GM21447 (cell line): ENCODE results near the gene MACF1.

Experiments
- ATAC-seq: cut with Tn5 transposase; IDR thresholded peaks from one replicate; pipeline ENCODE4 v1.9.1; 2021; ENCODE audit not compliant: unreplicated experiment

Gene MACF1

DNA sequence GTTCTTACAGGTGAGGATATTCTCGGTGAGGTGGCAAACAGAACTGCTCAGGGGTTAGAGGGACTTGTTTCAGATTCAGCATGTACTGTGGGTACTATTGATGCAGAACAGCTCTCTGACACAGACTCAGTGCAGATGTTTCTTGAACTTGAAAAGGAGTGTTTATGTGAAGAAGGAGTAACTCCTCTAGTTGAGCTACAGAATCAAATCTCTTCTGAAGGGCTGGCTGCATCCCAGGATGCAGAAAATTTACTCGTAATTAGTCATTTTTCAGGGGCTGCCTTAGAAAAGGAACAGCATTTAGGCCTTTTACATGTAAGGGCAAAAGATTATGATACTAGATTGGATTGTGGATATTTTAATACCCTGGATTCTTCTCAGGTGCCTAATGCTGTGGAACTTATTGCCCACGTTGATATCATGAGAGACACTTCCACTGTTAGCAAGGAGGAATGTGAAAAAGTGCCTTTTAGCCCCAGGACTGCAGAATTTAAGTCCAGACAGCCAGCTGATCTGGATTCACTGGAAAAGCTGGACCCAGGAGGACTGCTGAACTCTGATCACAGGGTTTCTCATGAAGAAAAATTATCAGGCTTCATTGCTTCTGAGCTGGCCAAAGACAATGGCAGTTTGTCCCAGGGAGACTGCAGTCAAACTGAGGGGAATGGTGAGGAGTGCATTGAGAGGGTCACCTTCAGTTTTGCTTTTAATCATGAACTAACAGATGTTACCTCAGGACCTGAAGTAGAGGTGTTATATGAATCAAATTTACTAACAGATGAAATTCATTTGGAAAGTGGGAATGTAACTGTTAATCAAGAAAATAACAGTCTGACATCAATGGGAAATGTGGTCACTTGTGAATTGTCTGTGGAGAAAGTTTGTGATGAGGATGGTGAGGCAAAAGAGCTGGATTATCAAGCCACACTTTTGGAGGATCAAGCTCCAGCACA is 207.3 kb downstream of the MACF1 start:
- no peak for ATAC-seq

DNA sequence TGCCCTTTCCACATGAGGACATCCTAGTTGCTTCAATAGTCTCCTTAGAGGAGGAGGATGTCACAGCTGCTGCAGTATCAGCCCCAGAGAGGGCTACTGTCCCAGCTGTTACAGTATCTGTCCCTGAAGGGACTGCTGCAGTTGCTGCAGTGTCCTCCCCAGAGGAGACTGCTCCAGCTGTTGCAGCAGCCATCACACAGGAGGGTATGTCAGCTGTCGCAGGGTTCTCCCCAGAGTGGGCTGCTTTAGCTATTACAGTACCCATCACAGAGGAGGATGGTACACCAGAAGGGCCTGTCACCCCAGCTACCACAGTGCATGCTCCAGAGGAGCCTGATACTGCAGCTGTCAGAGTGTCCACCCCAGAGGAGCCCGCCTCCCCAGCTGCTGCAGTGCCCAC is 208.4 kb downstream of the MACF1 start:
- ATAC-seq: no peak

DNA sequence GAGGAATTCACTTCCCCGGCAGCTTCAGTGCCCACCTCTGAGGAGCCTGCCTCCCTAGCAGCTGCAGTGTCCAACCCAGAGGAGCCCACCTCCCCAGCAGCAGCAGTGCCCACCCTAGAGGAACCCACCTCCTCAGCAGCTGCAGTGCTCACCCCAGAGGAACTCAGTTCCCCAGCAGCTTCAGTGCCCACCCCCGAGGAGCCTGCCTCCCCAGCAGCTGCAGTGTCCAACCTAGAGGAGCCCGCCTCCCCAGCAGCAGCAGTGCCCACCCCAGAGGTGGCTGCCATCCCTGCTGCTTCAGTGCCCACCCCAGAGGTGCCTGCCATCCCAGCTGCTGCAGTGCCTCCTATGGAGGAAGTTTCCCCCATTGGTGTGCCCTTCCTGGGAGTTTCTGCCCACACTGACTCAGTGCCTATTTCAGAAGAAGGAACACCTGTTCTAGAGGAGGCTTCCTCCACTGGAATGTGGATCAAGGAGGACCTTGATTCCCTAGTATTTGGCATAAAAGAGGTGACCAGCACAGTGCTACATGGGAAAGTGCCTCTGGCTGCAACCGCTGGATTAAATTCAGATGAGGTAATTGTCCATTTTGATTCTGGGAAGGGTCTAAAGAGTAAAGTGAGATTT is 209.5 kb downstream of the MACF1 start:
- ATAC-seq: no peak

DNA sequence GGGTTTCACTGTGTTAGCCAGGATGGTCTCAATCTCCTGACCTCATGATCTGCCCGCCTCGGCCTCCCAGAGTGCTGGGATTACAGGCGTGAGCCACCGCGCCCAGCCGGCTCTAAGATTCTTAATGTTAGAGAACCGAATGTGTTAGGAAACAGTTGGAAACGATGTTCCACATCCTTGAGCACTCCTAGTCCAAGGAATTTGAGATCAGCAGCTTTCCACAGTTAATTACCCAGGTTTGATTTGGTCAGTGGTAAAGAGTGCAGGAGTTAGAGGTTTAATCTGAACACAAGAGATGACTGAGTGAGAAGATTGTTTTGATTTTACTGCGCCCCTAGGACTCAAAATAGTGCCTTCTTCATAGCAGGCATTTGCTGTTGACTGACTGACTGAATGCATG is 211.1 kb downstream of the MACF1 start:
- no peak for ATAC-seq

DNA sequence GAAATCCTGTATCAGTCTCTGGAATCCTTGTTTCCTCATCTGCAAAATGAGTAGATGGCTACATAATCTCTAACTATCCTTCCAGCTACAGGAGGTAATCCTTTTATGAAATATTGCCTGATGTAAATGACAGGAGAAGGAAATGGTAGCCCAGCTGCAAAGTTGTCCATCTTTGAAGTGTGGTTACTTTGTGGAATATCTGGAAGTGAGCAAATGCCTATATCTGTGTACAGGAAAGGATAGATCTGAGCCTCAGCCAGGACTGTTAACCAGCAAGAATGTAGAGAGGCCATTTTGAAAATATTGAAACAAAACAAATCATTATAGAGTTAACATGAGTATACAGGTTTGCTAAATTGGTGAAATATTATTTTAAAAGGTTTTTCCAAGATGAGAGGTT is 212.1 kb downstream of the MACF1 start:
- no peak for ATAC-seq

DNA sequence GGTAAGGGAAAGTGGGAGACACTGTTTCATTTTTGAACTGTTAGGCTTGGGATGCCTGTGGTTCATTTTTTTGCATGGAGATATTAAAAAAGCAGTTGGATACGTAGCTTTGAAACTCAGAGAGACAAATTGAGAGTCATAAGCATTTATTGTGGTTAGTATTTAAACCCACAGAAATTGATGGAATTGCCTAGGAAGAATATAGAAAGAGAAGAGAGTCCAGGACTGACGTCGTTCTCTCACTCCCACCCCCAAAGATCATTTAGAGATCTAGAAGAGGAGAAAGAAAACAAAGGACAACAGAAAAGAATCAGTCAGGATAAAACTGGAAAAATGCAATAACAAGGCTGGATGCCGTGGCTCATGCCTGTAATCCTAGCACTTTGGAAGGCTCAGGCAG is 213.7 kb downstream of the MACF1 start:
- no peak for ATAC-seq

DNA sequence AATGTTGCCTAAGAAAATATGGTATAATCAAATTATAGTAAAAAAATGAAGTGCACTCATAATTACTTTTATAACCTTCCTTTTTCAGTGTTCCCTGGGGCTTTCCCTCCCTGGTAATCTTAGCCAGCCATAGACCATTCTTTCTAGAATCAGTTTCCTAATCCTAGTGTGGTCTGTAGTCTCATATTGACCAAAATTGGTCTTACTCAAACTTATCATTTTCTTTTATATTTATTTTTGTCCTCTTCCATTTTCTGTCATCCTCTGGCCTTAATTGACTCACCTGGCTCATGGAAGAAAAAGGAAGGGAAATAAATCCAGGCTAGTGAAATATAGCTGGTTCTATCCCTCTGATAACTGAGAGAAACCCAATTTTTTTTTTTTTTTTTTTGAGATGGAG is 216.0 kb downstream of the MACF1 start:
- ATAC-seq: no peak

DNA sequence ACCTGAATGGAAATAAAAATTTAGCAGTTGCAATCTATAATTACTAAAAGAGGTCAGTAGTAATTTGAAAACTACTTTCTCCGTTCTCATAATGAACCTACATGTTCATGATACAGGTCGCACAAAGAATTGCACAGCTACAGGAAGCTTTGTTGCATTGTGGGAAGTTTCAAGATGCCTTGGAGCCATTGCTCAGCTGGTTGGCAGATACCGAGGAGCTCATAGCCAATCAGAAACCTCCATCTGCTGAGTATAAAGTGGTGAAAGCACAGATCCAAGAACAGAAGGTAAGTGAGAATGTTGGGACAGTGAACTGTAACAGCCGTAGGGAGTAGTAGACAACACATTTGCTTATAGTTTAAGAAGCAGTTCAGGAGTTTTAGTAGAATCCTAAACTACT is 218.1 kb downstream of the MACF1 start:
- ATAC-seq: no peak

DNA sequence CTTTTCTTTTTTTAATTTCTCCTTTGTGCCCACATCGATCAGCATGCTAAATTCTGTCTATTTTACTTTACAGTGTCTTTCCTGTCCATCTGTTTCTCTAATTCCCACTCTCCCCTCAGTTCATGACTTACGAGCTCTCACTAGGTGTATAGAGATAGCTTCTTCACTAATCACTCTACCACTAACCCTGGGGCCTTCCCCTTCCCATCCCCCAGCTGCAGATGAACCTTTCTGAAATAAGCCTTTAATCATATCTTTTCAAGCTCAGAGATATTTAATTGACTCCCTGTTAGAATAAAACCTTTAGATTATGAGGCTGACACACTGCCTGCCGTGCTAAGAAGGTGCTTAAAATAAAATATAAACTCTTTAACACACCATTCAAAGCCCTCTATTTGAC is 220.7 kb downstream of the MACF1 start:
- no peak for ATAC-seq

DNA sequence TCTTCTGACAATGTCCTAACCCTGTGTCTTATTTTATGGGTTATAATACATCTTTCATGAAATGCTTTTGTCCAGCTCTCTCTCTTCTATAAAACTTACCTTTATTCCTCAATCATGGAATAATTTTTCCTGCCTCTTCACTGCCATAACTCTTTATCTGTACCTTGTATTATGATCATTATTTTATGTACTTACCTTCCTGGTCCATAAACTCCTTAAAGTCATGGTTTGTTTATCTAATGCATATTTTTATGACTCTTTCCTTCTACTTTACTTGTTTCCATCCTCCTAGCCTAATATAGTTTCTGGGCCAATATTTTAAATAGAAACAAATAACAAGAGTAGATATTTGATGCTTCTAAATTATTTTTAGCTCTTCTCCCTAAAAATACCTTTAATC is 221.1 kb downstream of the MACF1 start:
- ATAC-seq: no peak

DNA sequence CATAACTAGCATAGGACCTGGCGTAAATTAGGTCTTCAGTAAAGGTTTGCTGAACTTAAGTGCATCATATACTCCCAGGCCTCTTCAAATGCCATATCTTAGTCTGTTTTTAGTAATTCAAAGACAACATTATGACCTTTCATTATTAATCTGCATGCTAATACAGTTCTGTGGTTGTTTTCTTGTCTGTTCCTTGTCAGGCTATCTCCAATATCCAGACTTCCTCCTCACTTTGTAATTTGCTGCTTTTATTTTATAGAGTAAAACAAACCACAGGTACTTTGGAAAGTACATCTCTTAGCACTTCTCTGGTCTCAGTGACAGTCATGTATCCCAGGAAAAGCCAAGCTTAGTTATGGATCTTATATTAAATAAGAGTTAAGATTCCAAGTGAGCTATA is 221.9 kb downstream of the MACF1 start:
- ATAC-seq: no peak

DNA sequence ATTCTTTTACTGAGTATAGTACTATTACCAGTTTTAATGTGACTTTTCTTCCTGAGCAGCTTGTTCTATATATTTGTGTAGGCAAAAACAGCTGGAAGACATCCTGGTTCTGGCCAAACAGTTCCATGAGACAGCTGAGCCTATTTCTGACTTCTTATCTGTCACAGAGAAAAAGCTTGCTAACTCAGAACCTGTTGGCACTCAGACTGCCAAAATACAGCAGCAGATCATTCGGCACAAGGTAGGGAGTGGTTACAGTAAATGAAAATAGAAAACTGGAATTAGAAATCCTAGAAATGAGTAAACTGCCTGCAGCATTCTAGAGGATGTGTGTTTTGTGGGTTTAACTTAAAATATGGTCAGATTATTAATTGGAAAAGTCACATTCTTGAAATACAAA is 222.9 kb downstream of the MACF1 start:
- ATAC-seq: no peak

DNA sequence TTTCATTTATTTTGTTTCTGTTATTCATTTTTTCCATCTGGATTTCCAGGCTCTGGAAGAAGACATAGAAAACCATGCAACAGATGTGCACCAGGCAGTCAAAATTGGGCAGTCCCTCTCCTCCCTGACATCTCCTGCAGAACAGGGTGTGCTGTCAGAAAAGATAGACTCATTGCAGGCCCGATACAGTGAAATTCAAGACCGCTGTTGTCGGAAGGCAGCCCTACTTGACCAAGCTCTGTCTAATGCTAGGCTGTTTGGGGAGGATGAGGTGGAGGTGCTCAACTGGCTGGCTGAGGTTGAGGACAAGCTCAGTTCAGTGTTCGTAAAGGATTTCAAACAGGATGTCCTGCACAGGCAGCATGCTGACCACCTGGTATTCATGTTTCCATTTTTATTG is 223.4 kb downstream of the MACF1 start:
- ATAC-seq: no peak

DNA sequence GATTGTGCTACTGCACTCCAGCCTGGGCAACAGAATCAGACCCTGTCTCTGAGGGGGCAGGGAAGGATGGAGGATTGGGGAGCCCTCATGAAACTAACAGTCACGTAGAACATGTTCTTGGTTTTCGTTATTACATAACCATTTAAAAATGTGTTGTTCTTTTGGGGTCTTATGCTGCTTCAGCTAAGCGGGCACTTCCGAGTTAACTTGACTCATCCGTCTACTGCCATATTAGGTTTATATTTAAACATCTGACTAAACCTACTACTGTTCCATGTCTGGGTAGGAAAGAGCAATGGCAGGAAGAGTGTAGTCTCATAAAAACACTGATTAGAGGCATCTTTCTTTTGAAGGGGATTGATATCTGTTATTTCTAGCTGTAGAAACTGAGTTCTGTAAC is 227.4 kb downstream of the MACF1 start:
- ATAC-seq: no peak

DNA sequence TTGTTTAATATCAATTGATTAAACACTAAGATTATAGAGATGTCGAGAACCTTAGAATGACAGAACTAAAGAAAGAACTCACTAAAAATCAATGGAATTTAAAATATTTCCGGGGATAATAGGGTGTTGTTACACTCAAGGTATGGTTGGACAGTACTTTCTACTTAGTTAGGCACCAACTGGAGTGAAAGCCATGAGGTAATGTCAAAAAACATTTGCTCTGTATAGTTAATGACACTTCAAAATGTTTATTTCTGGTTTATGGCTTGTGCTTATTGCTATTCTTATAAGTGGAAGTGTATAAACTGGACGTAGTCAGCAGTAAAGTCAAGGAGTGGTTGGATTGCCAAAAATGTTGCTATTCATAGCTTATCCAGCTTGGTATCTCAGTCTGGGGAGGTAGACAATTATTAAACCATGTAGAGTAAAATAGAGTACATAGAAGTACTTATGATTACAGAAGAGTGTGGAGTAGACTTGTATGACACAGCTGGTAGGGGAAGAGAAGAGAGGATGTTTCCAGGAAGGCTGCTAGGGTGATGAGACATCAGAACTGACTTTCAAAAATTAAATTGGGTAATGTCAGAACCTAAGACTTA is 230.4 kb downstream of the MACF1 start:
- no peak for ATAC-seq

DNA sequence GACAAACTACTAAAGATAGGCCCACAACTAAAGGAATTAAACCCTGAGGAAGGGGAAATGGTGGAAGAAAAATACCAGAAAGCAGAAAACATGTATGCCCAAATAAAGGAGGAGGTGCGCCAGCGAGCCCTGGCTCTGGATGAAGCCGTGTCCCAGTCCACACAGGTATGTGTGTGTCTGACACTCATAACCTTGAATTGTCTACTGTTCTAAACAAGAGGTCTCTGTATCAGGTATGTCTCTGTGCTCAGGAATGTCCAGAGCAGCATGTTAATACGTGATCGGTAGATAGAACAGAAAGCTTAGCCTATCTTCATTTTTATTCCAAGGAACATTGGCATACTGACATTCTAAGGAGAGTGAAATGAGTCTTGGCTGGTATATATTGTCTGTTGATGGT is 231.1 kb downstream of the MACF1 start:
- no peak for ATAC-seq

DNA sequence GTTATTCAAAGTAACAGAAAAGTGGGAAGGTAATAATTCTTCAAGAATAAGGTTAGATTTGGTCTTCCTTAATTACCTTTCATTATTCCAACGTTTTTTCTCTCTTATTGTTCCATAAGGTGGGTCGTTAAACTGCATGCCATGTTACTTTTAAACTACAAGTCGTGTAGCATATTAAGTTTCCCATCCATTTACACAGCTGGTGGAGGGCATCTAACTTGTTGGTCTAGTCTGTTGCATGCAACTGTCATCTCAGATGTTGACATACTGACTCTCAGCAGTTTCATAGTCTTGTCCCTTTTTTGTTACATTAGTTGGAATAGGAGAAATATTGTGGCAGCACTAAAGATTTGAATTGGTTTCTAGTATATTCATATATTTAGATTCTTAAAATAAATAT is 232.3 kb downstream of the MACF1 start:
- ATAC-seq: no peak

DNA sequence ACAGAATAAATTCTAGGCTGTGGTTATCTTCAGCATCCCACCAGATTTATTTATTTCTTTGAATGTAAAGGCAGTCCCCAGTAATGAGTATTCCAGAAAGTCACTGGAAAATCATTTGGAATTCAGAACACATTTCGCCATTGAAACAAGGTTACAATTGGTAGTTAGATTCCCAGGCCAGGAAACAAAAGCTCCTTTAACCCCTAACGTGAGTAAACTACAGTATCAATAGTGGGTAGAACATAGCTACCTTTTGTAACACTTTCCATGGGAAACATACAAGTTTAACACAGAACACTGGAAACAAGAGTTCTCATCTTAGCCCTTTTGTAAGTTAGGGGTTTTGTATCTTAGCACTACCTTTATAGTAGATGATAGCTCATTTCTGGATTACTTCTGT is 233.5 kb downstream of the MACF1 start:
- ATAC-seq: no peak

DNA sequence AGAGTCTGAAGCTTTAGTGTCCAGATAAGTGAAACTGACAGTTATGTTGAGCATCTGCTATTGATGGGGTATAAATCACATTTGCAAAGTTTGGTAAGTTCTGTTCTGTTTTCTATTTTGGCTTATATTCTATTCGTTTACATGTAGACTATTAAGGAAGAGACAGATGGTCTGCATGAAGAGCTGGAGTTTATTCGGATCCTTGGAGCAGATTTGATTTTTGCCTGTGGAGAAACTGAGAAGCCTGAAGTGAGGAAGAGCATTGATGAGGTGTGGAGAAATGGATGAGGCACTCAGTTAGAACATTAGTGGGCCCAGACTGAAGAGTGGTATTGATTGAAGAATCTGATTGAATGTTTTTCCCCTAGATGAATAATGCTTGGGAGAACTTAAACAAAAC is 236.4 kb downstream of the MACF1 start:
- no peak for ATAC-seq

DNA sequence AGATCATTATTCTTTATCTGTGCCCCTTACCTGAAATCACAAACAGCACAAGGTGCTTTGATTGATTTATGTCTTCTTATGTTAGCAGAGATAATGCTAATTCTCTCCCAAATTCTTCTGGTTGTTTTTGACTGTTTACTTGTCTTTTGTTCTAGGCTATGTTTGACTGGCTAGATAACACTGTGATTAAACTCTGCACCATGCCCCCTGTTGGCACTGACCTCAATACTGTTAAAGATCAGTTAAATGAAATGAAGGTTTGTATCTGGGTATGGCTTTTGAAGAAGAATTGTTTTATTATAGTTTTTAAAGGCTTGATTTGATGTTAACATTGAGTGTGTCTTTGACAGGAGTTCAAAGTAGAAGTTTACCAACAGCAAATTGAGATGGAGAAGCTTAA is 237.3 kb downstream of the MACF1 start:
- ATAC-seq: no peak

DNA sequence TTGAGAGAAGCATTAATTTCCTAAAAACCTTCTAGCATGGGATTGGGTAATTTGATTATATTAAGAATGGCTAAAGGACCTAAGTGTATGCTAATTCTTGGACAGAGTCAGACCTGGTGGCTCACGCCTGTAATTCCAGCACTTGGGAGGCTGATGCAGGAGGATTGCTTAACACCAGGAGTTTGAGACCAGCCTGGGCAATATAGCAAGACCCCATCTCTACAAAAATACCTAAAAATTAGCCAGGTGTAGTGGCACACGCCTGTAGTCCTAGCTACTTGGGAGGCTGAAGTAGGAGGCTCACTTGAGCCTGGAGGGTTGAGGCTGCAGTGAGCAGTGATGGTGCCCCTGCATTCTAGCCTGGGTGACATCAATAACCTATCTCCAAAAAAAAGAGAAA is 241.1 kb downstream of the MACF1 start:
- ATAC-seq: no peak

DNA sequence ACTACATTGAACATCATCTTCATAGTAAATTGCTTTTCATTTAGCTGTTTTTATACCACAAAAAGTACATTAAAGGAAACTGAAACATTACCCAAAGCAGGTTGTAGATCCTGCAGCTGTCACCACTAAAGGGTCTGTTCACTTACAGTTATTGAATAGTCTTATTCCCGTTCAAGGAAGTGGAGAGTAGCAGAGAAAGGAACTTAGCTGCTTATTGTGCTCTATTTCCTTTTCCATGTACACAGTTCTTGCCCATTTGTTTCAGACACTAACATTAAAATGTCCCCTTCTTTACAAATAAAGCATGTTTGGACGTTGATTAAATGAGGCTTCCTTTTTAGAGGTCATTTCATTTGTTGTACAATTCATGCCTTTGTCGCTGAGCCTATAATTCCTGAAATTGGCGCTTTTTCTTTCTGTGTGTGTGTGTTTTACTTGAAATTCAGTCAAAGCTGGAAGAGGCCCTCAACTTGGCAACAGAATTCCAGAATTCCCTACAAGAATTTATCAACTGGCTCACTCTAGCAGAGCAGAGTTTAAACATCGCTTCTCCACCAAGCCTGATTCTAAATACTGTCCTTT is 242.6 kb downstream of the MACF1 start:
- no peak for ATAC-seq
